HL-60 (cell line): ENCODE results near the gene RYR2.

Source experiments
- POLR2AphosphoS5 ChIP-seq: IDR thresholded peaks from 2 replicates; pipeline ENCODE4 v1.6.1; 2012; ENCODE audit warnings: low read depth
- SPI1 ChIP-seq: IDR thresholded peaks from 2 replicates; pipeline ENCODE4 v1.6.1; 2012; ENCODE audit warnings: low read depth, mild to moderate bottlenecking, borderline replicate concordance
- TF ChIP-seq, protein P1 (sequence below): IDR thresholded peaks from one replicate; pipeline ENCODE4 v1.5.1; 2011; ENCODE audit warnings: low read length, control low read depth, inconsistent platforms; ENCODE audit not compliant: insufficient read depth

DNA sequence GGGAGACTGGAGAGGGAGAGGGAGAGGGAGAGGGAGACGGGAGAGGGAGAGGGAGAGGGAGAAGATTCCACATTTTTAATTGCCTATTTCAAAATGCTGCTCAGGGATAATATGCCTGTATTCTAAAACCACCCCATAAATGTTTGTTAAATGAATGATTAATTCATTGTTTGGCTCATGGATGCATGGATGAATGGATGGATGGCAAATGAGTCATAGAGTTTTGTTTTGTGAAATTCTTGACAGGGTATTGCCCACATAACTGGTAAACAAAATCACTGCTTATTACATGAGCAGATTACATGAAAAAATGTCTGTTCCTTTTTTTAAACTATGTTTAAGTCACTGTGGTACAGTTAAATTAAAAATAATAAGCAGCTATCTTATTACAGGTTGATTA, 628.3 kb downstream of the RYR2 start:
- TF ChIP-seq, protein P1, sequence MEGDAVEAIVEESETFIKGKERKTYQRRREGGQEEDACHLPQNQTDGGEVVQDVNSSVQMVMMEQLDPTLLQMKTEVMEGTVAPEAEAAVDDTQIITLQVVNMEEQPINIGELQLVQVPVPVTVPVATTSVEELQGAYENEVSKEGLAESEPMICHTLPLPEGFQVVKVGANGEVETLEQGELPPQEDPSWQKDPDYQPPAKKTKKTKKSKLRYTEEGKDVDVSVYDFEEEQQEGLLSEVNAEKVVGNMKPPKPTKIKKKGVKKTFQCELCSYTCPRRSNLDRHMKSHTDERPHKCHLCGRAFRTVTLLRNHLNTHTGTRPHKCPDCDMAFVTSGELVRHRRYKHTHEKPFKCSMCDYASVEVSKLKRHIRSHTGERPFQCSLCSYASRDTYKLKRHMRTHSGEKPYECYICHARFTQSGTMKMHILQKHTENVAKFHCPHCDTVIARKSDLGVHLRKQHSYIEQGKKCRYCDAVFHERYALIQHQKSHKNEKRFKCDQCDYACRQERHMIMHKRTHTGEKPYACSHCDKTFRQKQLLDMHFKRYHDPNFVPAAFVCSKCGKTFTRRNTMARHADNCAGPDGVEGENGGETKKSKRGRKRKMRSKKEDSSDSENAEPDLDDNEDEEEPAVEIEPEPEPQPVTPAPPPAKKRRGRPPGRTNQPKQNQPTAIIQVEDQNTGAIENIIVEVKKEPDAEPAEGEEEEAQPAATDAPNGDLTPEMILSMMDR = no peak
- TF ChIP-seq SPI1 (no peak), POLR2AphosphoS5 (no peak)
